ENCODE results near the gene F2RL1.

DNA sequence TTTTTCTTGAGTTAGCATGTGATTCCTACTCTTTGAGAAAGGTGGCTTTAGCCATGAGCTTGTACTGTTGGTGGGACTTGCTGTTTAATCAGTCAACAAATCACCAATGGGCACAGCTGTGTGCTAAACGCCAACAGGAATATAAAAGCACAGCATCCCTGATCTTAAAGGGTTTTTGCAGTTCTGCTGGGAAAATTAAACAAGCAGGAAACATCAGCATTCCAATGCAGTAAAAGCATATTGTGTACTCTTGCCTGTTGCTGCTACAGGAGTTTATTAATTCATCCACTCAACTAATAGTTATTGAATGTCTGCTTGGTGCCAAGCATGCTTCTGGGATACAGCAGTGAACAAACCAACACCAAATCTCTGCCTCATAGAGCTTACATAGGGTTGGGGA, 27.4 kb upstream of the F2RL1 start:
- TF ChIP-seq, protein P1, sequence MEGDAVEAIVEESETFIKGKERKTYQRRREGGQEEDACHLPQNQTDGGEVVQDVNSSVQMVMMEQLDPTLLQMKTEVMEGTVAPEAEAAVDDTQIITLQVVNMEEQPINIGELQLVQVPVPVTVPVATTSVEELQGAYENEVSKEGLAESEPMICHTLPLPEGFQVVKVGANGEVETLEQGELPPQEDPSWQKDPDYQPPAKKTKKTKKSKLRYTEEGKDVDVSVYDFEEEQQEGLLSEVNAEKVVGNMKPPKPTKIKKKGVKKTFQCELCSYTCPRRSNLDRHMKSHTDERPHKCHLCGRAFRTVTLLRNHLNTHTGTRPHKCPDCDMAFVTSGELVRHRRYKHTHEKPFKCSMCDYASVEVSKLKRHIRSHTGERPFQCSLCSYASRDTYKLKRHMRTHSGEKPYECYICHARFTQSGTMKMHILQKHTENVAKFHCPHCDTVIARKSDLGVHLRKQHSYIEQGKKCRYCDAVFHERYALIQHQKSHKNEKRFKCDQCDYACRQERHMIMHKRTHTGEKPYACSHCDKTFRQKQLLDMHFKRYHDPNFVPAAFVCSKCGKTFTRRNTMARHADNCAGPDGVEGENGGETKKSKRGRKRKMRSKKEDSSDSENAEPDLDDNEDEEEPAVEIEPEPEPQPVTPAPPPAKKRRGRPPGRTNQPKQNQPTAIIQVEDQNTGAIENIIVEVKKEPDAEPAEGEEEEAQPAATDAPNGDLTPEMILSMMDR (IDR thresholded peaks at IDR 0.05; ENCODE audit: low read depth, low read length, poor library complexity, severe bottlenecking) = no peak
- no peak for TF ChIP-seq EZH2phosphoT487 (IDR thresholded peaks at IDR 0.05; ENCODE audit: borderline replicate concordance, low read length)

All from DOHH2 (cell line).